Activated T-cell treated with anti-CD3 and anti-CD28 coated beads, Interleukin-2, amount 50 U/mL, for 24 hours (primary cell): ENCODE results near the gene HSF2.

ENCODE experiments used
- DNase-seq: peaks from one replicate; pipeline ENCODE4 v3.0.0-alpha.2; 2020
- H3K27ac Mint-ChIP-seq: 2 replicates; pipeline ENCODE4 v1.8.0; 2020; ENCODE audit warnings: mild to moderate bottlenecking, mixed read lengths
- H3K27me3 Mint-ChIP-seq: 2 replicates; pipeline ENCODE4 v1.8.0; 2020; ENCODE audit warnings: mixed read lengths
- H3K36me3 Mint-ChIP-seq: 2 replicates; pipeline ENCODE4 v1.8.0; 2020; ENCODE audit warnings: low read depth, mixed read lengths
- H3K4me1 Mint-ChIP-seq: 2 replicates; pipeline ENCODE4 v1.8.0; 2020; ENCODE audit warnings: low read depth, mixed read lengths
- H3K4me3 Mint-ChIP-seq: 2 replicates; pipeline ENCODE4 v1.8.0; 2020; ENCODE audit warnings: mild to moderate bottlenecking, moderate library complexity, mixed read lengths
- H3K9me3 Mint-ChIP-seq: 2 replicates; pipeline ENCODE4 v1.8.0; 2020; ENCODE audit warnings: mixed read lengths

HSF2 gene

GRCh38 chr6:122408702-122409458 is 9.4 kb downstream of the HSF2 start:
- H3K9me3 Mint-ChIP-seq: peaks cover 5% of the 10 kb centered on the region
- no peaks in the 10 kb centered on the region for H3K27me3 Mint-ChIP-seq
- H3K4me3 Mint-ChIP-seq: peak overlapping the region; percentile 76
- H3K36me3 Mint-ChIP-seq: peaks cover 76% of the 10 kb centered on the region
- peaks cover 78% of the 10 kb centered on the region for H3K4me1 Mint-ChIP-seq
- peak overlapping the region; percentile 96 for H3K27ac Mint-ChIP-seq
- no peak for DNase-seq

- H3K36me3 Mint-ChIP-seq: peaks cover 84% of the 10 kb centered on the region
- no peaks in the 10 kb centered on the region for H3K27me3 Mint-ChIP-seq
- peaks cover 51% of the 10 kb centered on the region for H3K4me1 Mint-ChIP-seq
- DNase-seq: no peak
- H3K27ac Mint-ChIP-seq: no peak overlapping the region
- H3K9me3 Mint-ChIP-seq: peaks cover 2% of the 10 kb centered on the region
- no peak overlapping the region for H3K4me3 Mint-ChIP-seq
Measured at GRCh38 chr6:122412001-122412400, 12.5 kb downstream of the HSF2 start.

GRCh38 chr6:122416825-122417224 is 17.4 kb downstream of the HSF2 start:
- H3K27ac Mint-ChIP-seq: no peak overlapping the region
- no peak for DNase-seq
- peaks cover 85% of the 10 kb centered on the region for H3K36me3 Mint-ChIP-seq

GRCh38 chr6:122422003-122422402 is 22.6 kb downstream of the HSF2 start:
- no peaks in the 10 kb centered on the region for H3K27me3 Mint-ChIP-seq
- H3K27ac Mint-ChIP-seq: no peak overlapping the region
- peaks cover 19% of the 10 kb centered on the region for H3K4me1 Mint-ChIP-seq
- no peak overlapping the region for H3K4me3 Mint-ChIP-seq
- peaks cover 88% of the 10 kb centered on the region for H3K36me3 Mint-ChIP-seq
- H3K9me3 Mint-ChIP-seq: no peaks in the 10 kb centered on the region
- no peak for DNase-seq

More at GRCh38 chr6:122416825-122417224, 17.4 kb downstream of the HSF2 start:
- Mint-ChIP-seq H3K9me3 (no peaks in the 10 kb centered on the region), H3K4me1 (peaks cover 10% of the 10 kb centered on the region), H3K27me3 (no peaks in the 10 kb centered on the region), H3K4me3 (no peak overlapping the region)

GRCh38 chr6:122422614-122423267 is 23.3 kb downstream of the HSF2 start:
- H3K27ac Mint-ChIP-seq: peak overlapping the region; percentile 76
- no peaks in the 10 kb centered on the region for H3K9me3 Mint-ChIP-seq
- no peaks in the 10 kb centered on the region for H3K27me3 Mint-ChIP-seq
- H3K4me3 Mint-ChIP-seq: no peak overlapping the region
- H3K4me1 Mint-ChIP-seq: peaks cover 19% of the 10 kb centered on the region
- no peak for DNase-seq
- peaks cover 88% of the 10 kb centered on the region for H3K36me3 Mint-ChIP-seq

GRCh38 chr6:122423734-122424133 is 24.3 kb downstream of the HSF2 start:
- Mint-ChIP-seq H3K27ac (no peak overlapping the region), H3K27me3 (no peaks in the 10 kb centered on the region), H3K4me3 (no peak overlapping the region), H3K9me3 (no peaks in the 10 kb centered on the region), H3K4me1 (peaks cover 19% of the 10 kb centered on the region), H3K36me3 (peaks cover 90% of the 10 kb centered on the region)
- DNase-seq: no peak

GRCh38 chr6:122426597-122426996 is 27.1 kb downstream of the HSF2 start:
- H3K4me1 Mint-ChIP-seq: peaks cover 24% of the 10 kb centered on the region
- H3K9me3 Mint-ChIP-seq: no peaks in the 10 kb centered on the region
- no peak for DNase-seq
- peak overlapping the region; percentile 56 for H3K27ac Mint-ChIP-seq
- H3K27me3 Mint-ChIP-seq: no peaks in the 10 kb centered on the region
- peaks cover 97% of the 10 kb centered on the region for H3K36me3 Mint-ChIP-seq
- no peak overlapping the region for H3K4me3 Mint-ChIP-seq

- peaks cover 33% of the 10 kb centered on the region for H3K4me1 Mint-ChIP-seq
- H3K4me3 Mint-ChIP-seq: no peak overlapping the region
- no peaks in the 10 kb centered on the region for H3K9me3 Mint-ChIP-seq
- H3K27ac Mint-ChIP-seq: no peak overlapping the region
- DNase-seq: no peak
- H3K36me3 Mint-ChIP-seq: peaks cover 97% of the 10 kb centered on the region
- H3K27me3 Mint-ChIP-seq: no peaks in the 10 kb centered on the region
Measured at GRCh38 chr6:122428781-122429180, 29.3 kb downstream of the HSF2 start.

GRCh38 chr6:122429323-122429722 is 29.9 kb downstream of the HSF2 start:
- Mint-ChIP-seq H3K4me3 (no peak overlapping the region), H3K27me3 (no peaks in the 10 kb centered on the region), H3K36me3 (peaks cover 97% of the 10 kb centered on the region), H3K9me3 (no peaks in the 10 kb centered on the region), H3K27ac (no peak overlapping the region), H3K4me1 (peaks cover 30% of the 10 kb centered on the region)
- DNase-seq: no peak

GRCh38 chr6:122431780-122432179 is 32.3 kb downstream of the HSF2 start:
- Mint-ChIP-seq H3K36me3 (peaks cover 90% of the 10 kb centered on the region), H3K27me3 (no peaks in the 10 kb centered on the region), H3K4me1 (peaks cover 26% of the 10 kb centered on the region), H3K4me3 (no peak overlapping the region), H3K9me3 (no peaks in the 10 kb centered on the region), H3K27ac (no peak overlapping the region)
- no peak for DNase-seq

GRCh38 chr6:122432816-122433215 is 33.4 kb downstream of the HSF2 start:
- Mint-ChIP-seq H3K36me3 (peaks cover 90% of the 10 kb centered on the region), H3K4me1 (peaks cover 26% of the 10 kb centered on the region), H3K27ac (peak overlapping the region; percentile 59)

GRCh38 chr6:122438975-122439374 is 39.5 kb downstream of the HSF2 start:
- H3K36me3 Mint-ChIP-seq: peaks cover 91% of the 10 kb centered on the region
- H3K9me3 Mint-ChIP-seq: peaks cover 25% of the 10 kb centered on the region
- no peak overlapping the region for H3K4me3 Mint-ChIP-seq
- H3K27ac Mint-ChIP-seq: no peak overlapping the region
- H3K27me3 Mint-ChIP-seq: no peaks in the 10 kb centered on the region
- DNase-seq: no peak
- H3K4me1 Mint-ChIP-seq: peaks cover 3% of the 10 kb centered on the region

More at GRCh38 chr6:122432816-122433215, 33.4 kb downstream of the HSF2 start:
- DNase-seq: no peak
- H3K9me3 Mint-ChIP-seq: no peaks in the 10 kb centered on the region
- H3K4me3 Mint-ChIP-seq: no peak overlapping the region
- no peaks in the 10 kb centered on the region for H3K27me3 Mint-ChIP-seq

GRCh38 chr6:122445274-122445673 is 45.8 kb downstream of the HSF2 start:
- peaks cover 95% of the 10 kb centered on the region for H3K36me3 Mint-ChIP-seq
- H3K4me1 Mint-ChIP-seq: peaks cover 21% of the 10 kb centered on the region
- no peak overlapping the region for H3K4me3 Mint-ChIP-seq
- peaks cover 6% of the 10 kb centered on the region for H3K9me3 Mint-ChIP-seq
- no peak for DNase-seq
- no peak overlapping the region for H3K27ac Mint-ChIP-seq
- H3K27me3 Mint-ChIP-seq: no peaks in the 10 kb centered on the region

GRCh38 chr6:122449069-122449468 is 49.6 kb downstream of the HSF2 start:
- Mint-ChIP-seq H3K9me3 (no peaks in the 10 kb centered on the region), H3K36me3 (peaks cover 91% of the 10 kb centered on the region), H3K27me3 (no peaks in the 10 kb centered on the region), H3K4me1 (peaks cover 35% of the 10 kb centered on the region), H3K27ac (peak overlapping the region; percentile 76), H3K4me3 (no peak overlapping the region)
- no peak for DNase-seq

GRCh38 chr6:122452509-122452908 is 53.1 kb downstream of the HSF2 start:
- no peaks in the 10 kb centered on the region for H3K27me3 Mint-ChIP-seq
- no peak for DNase-seq
- no peaks in the 10 kb centered on the region for H3K9me3 Mint-ChIP-seq
- no peak overlapping the region for H3K27ac Mint-ChIP-seq
- H3K4me1 Mint-ChIP-seq: peaks cover 44% of the 10 kb centered on the region
- no peak overlapping the region for H3K4me3 Mint-ChIP-seq
- H3K36me3 Mint-ChIP-seq: peaks cover 88% of the 10 kb centered on the region
